ENCODE results near the gene COPG2. TPM values are rescaled to one million over a fixed set of nuclear protein-coding genes. Genes with fewer than 3 reads are reported as not detected.
"Not testable (repeated sequence)": the region's sequence is repeated elsewhere in the genome, so short reads cannot be mapped to it uniquely, and the experiment has no call there.

COPG2 gene
- total RNA-seq, 2 donors from 2014 or later: 12.2 to 12.4 TPM

DNA sequence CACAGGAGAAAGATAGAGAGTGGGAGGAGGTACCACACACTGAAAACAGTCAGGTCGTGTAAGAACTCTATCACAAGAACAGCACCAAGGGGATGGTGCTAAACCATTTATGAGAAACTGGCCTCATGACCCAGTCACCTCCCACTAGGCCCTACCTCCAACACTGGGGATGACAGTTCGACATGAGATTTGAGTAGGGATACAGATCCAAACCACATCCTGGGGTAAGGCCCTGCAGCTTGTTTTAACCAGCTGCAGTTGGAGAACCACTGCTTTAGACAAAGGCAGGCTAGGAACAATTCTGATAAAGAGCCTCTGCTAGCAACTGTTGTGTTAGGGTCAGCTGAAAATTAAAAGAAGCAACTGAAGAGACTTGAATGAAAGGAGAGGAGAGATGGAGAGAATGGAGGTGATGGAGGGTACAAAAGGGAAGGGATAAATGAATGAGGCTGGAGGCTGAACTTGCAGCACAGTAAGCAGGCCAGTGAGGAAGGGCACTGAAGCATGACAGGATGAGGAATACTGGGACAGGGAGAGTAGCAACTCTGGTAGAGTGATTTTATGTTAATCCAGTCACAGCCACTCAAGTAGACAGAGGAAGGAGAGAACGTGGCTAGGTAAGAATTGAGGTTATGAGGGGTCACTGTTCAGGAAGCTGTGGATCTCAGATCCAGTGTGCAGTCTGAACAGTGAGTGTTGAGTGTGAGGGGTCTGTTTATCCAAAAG lies 153.1 kb downstream of the COPG2 start:
- intact Hi-C loops (cut with DNase I): no loop called here
- DNase-seq (ENCODE audit: low spot score): no peak

DNA sequence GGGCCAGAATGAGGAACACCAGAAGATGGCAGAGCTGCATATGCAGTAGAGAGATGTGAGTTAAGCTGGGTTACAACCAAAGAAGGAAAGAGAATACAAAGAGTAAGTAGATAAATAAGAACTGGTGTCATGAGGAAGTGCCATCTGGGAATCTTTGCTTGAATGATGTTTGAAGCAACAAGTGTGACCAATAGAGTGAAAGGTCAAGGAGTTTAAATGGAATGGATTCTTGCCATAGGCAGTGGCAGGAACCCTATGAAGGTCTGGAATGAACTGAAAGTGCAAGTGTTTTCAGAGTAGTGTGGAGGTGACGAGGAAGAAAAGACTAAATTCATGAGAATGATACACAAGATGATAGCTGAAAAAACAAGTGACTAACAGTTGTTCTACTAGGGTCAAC lies 155.1 kb downstream of the COPG2 start:
- intact Hi-C loops (cut with DNase I): no loop called here
- no peak for DNase-seq (ENCODE audit: low spot score)

DNA sequence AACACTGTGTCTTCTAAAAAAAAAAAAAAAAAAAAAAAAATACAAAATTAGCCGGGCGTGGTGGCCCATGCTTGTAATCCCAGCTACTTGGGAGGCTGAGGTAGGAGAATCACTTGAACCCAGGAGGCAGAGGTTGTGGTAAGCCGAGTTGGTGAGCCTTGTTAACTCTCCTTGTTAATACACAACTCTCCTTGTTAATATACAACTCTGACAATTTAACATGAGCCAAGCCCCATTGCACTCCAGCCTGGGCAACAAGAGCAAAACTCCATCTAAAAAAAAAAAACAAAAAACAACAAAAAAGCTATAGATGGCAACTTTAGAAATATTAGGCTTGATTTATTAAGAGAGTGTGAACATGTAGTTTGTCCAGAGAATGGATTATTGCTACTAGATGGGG lies 156.5 kb downstream of the COPG2 start:
- DNase-seq (ENCODE audit: low spot score); intact Hi-C loops (cut with DNase I): not testable (repeated sequence)

DNA sequence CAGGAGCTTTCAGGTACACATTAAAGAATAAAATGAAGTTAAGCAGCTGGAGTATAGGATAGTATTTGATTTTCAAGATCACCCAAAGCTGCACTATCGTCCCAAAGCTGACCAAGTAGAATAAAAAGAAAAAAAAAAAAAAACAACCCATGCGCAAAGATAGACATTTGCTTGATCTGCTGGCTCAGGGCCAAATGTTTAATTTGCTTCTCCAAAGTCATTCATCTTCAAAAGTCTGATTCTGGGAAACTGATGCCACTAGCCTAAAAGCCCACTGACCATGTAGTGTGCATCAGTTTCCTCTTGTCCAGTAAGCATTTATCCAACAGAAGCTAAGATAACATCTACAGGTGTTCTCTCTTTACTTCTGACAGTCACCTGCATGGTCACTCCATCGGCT lies 162.2 kb downstream of the COPG2 start:
- intact Hi-C loops (cut with DNase I): no loop called here
- DNase-seq (ENCODE audit: low spot score): no peak

DNA sequence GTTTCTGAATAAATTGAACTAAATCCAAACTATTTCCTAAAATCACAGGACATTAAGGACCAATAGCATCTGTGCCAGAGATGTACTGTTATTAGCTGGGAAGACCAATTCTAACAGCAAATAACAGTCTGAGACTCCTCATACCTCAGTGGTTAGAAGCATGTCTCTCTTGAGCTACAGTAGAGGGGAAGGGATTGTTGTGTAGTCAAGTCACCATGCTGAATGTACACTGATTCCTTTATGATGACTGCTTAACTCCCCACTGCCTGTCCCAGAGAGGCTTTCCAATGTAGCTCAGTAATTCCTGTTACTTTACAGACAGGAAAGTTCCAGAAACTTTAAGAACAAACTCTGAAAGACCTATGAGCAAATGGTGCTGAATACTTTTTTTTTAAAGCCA lies 162.8 kb downstream of the COPG2 start:
- no peak for DNase-seq (ENCODE audit: low spot score)
- intact Hi-C loops (cut with DNase I): no loop called here

DNA sequence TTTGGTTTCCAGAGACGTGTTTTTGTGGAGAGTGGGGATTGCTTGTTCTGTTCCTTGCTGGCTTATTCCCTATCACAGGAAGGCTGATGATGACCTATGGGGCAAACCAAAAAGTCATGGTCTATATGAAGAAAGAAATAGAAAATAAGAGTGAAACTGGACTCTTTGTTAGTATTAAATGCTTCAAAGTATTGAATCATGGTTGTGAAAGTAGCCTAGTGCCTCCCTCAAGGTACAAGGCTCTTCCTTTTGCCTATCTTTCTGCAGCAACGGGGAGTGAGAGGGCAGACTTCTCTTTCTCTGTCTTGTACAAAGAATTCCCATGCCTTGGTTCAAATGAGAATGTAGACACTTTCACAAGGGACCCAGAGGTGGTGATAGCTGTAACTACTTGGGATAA lies 167.6 kb downstream of the COPG2 start:
- no peak for DNase-seq (ENCODE audit: low spot score)
- intact Hi-C loops (cut with DNase I): no loop called here

DNA sequence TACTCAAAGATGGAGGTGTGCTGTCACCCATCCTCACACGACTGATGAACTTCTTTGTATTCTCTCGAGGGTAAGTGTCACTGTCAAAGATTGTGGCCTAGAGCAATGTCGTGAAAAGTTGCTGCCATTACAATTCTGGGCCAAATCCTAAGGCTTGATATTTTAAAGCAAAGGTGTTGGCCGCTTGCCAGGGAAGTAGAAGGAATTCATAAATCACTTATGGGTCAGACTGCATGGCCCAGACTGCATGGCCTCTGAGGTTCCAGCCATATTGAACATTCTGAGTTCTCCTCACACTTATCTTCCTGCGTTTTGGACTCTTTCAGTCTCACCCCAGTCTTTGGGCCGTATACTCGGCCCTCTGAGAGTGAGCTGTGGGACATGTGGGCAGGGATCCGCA lies 168.1 kb downstream of the COPG2 start:
- intact Hi-C loops (cut with DNase I): no loop called here
- DNase-seq (ENCODE audit: low spot score): no peak

DNA sequence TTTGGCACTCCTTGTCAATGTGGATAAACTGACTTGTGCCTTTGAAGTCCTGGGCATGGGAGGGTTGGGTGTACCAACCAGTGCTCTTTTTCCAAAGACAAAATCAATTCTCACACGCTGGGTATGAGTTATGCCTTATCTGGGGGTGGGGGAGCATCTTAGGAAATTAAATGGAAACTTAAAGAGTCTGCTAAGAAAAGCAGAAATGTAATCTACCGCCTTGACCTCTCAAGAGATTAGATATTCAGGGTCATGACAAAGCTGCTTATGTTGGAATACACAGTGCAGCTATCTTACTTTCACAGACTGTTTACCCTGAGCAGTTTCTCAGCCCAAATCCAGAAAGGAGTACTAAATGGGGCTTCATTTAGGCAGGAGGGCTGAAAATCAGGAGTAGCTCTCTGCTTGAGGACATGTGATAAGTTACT lies 174.1 kb downstream of the COPG2 start:
- no peak for DNase-seq (ENCODE audit: low spot score)
- intact Hi-C loops (cut with DNase I): loop anchor here in 1 of 2 donors (10.0 kb wide), 1 partner anchor 220 kb away; no protein-coding TSS in a partner anchor

DNA sequence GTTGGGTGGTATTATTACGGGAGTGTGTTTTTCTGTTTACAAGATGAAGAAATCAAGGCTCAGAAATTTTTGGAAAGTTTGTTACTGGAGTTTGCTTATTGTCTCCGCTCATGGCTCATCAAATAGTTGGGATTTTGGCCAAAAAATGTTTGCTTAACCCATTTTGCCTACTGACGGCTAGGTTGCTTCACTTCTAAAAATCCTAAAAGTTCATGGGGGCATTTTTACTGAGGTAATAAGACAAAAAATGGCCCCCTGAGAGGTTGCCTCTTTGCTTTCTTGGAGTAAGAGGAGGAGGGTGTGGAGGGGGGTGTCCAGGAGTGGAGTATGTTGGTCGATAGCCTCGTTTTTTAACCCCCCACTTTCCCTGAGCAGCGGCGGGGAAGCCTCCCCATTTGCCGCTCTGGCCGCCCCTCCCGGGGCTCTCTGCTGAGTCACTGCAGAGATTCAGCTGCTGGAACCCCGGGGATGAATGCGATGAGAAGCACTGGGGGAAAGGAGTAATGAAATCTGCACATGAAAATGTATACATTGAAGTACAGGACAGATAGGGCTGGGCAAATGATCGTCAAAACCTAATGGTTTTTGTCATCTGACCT lies 175.2 kb downstream of the COPG2 start:
- DNase-seq (ENCODE audit: low spot score): no peak
- intact Hi-C loops (cut with DNase I): loop anchor here in 1 of 2 donors (10.0 kb wide), 1 partner anchor 219 kb away; no protein-coding TSS in a partner anchor

DNA sequence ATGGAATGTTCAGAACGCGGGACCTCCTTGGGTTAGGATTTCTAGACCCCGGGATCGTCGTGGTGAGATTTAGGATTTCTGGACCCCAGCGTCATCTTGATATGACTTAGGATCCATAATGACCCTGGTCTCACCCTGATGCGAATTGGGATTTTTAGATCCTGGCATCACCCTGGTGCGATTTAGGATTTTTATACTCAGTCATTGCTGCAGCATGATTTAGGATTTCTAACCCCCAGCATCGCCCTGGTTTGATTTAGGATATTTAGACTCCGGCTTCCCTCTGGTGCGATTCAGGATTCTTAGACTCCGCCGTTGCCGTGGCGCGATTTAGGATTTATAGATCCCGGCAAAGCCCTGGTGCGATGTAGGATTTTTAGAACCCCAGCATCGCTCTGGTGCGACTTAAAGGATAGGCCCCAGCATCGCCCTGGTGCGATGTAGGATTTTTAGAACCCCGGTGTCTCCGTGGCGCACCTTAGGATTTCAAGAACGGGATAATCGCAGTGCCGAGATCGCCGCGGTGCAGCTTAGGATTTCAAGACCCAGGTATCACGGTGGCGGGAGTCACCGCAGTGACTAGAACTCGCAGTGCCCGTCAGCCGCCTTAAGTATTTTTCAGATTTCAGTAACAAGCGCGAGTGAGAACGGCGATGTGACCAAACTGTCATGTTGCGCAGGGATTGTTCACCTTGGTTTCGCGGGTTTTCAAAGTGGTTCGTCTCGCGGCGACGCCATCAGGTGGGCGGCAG lies 175.8 kb downstream of the COPG2 start:
- intact Hi-C loops (cut with DNase I): loop anchor here in 1 of 2 donors (10.0 kb wide), 1 partner anchor 218 kb away; no protein-coding TSS in a partner anchor
- DNase-seq (ENCODE audit: low spot score): no peak

DNA sequence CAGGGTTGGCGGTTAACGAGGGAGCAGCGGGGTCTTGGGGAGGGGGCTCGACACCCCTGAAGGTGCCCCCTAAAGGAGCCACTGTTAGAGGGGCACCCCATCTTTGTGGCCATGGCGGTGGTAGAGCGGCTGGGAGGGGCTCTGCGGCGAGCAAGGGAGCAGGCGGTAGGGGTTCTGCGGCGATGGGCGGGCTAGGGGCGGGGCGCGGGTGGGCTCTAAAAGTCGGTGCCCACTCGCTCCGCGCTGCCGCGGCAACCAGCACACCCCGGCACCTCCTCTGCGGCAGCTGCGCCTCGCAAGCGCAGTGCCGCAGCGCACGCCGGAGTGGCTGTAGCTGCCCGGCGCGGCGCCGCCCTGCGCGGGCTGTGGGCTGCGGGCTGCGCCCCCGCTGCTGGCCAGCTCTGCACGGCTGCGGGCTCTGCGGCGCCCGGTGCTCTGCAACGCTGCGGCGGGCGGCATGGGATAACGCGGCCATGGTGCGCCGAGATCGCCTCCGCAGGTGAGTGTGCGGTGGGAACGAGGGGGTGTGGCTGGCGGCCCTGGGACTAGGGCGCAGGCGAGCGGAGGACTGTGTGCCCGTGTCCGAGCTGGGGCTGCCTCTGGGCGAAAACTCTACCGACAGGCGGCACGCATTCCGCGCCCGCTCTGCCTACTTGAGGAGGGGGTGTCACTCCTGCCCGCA lies 176.6 kb downstream of the COPG2 start, which contains the start of gene MEST:
TSS of gene MEST (plus strand) at position 245 of the 682 bp plus-strand sequence. CDS start at position 474, 229 bp downstream.
- intact Hi-C loops (cut with DNase I): loop anchor here in 1 of 2 donors (10.0 kb wide), 1 partner anchor 217 kb away; no protein-coding TSS in a partner anchor
- no peak for DNase-seq (ENCODE audit: low spot score)

DNA sequence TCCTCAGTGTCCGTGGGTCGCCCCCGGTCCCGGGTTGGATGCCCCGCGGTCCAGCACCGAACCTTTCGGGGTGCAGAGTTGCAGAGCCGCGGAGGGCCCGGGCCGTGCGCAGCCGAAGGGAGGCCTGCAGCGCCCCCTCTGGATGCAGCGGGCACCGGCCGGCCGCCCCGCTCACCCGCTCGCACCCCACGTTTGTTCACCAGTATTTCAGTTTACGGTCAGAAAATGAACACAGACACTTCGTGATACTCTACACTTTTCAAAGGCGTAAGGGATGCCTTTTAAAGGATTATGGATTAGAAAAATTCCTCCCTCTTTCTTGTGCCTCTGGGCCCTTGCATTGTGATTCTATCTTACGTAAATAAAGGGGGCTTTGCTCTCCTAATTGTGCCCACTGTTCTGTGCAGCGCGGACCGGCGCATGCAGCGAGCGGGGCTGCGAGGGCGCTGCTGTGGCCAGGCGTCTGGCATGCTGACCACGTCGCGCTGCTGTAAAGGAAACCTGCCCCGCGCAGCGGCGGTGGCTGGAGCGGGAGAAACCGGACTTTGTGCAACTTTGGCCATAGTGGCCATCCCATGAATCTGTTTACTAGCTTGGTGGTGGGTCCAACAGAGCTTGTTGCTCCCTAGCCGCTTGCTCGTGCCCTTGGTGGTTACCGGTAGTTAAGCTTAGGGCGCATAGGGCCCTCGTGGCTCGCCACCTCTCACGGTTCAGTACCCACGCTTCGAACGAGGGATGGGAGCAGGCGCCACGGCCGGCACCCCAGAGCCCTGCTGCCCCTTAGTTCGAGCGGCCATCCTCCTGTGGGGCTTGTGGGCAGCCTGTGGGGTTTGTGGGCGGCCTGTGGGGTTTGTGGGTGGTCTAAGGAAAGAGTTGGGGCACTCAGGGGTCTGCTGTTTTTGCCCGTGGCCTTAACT lies 177.4 kb downstream of the COPG2 start:
- intact Hi-C loops (cut with DNase I): loop anchor here in 1 of 2 donors (10.0 kb wide), 1 partner anchor 216 kb away; no protein-coding TSS in a partner anchor
- peak; percentile 84 for DNase-seq (ENCODE audit: low spot score)

DNA sequence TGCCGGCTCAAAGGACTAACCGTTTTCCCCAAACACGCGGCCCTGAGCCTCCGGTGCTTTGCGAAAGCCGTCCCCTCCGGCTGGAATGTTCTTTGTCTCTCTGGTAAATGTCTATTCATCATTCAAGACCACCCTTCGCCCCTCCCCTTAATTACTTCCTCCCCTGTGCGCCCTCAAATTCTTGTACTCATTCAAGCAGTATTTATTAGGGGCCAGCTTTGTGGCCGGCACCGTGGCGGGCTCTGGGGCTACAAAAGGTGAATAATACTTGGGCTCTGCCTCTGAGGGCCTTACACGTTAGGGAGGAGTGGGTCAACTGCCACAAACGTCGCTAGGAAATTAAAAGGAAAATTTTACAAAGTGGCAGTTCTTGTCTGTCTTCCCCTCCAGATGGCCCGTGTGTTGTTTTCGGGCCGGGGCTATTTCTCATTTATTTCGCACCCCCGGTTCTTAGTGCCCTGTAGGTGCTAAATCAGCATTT lies 178.2 kb downstream of the COPG2 start:
- no peak for DNase-seq (ENCODE audit: low spot score)
- intact Hi-C loops (cut with DNase I): loop anchor here in 1 of 2 donors (10.0 kb wide), 1 partner anchor 216 kb away; no protein-coding TSS in a partner anchor

DNA sequence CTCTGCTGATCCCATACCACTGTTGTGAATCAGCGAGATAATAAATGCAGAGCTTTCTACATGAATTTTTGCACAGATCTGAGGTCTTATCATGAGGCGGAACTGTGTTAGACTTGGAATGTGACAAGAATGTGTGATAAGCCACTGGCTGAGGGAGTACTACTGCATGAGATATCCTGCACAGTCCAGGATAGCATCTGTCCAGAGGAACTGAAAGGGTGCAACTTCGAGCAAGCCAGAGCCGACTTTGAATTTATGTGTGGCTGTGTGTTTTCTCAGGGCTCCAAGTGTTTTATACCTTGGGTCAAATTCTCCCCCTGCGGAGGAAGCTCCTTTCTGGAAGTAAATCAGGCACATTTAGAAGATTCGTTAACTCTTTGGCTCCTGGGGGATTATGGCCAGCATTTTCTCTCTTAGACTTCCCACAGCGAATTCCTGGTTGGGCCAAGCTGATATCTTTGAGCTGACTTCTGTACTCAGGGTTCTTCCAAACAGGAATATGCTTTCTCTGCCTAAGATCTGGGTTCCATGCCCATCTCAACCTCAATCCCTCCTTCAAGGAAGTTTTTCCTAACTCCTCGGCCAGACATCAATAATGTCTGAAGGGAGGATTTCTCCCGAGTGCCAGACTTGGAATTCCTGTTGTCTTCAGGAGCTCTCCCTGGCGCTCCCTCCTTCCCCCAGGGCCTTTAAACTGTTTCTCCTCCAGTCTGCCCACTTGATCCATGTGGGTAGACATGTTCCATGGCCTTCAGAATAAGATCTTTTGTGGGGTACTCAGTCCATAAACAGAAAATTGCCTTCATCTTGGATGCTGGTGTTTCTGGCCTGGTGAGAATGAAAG lies 179.2 kb downstream of the COPG2 start:
- intact Hi-C loops (cut with DNase I): no loop called here
- no peak for DNase-seq (ENCODE audit: low spot score)

DNA sequence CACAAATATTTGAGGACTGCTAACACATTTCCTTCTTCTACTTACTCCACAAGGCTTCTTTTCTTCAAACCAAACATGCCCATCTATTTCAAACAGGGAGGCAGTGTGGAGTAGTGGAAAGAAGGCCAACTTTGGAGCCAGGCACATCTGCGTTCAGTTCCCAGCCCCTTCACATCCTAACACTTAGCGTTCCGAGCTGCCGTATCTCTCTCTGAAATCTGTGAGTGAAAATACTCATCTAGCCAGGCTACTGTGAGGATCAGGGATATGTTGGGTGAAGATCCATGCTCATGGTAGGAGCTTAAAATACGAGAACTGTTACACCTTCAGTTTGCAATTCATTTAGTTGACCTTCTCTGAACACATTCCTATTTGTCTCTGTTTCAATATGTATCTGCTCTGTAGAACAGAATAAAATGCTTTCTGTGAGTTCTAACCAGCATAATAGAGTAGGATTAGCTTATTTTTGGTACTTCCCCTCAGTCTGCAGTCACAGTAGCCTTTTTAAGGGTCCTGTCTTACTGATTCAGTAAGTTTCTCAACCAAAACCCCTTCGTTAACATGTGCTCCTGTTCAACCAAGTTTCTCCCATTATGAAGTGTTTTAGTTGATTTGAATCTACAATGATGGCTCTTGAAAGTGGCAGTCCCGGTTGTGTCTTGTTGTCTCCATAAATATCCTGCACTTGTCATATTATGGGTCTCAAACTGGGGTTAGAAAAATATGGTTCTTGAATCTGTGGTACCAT lies 180.0 kb downstream of the COPG2 start:
- intact Hi-C loops (cut with DNase I): no loop called here

DNA sequence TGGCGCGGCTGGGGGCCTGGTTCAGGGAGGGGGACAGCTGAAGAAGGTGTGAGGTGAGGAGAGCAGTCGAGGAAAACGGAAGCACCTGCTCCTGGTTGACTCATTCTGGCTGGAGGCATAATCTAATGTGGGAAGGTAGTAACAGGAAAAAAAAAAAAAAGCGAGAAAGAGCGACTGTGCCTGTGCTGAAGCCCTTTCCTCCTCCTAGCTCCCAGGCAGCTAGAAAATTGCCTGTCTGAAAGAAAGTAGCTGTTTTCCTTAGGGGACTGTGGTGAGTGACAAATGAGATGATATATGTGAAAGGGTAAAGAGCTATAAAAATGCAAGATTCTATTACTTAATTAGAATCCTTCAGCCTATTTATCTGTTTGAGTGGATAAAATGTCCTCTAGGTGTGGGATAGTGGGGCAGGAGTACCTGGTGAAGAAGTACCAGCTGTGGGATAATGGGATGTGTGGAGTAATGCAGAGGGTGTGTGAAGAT lies 181.6 kb downstream of the COPG2 start:
- intact Hi-C loops (cut with DNase I): no loop called here
- no peak for DNase-seq (ENCODE audit: low spot score)

More for the DNA sequence above, 180.0 kb downstream of the COPG2 start:
- DNase-seq (ENCODE audit: low spot score): no peak

All from posterior vena cava (tissue), 2 donors.